NCI-H2171 (cell line): ENCODE measurements around the gene PMAIP1.
A peak's percentile ranks its signal among the peaks of the same experiment; 100 is the strongest.

ENCODE experiments used
- DNase-seq: peaks from one replicate; lab custom pipeline; 2025; lab: John Stamatoyannopoulos, UW

The PMAIP1 gene

DNA sequence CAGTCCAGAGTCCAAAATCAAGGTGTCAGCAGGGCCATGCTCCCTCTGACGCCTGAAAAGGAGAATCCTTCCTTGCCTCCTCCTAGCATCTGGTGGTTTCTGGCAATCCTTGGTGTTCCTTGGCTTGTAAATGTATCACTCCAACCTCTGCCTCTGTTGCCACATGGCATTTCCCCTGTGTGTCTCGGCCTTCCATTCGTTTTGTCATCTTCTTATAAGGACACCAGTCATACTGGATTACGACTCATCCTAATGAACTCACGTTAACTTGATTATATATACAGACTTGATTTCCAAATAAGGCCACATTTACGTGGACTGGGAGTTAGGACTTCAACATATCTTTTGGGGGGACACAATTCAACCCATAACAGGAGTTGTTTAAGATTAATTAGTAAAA is 15.8 kb downstream of the PMAIP1 start:
- DNase-seq, result no peak

DNA sequence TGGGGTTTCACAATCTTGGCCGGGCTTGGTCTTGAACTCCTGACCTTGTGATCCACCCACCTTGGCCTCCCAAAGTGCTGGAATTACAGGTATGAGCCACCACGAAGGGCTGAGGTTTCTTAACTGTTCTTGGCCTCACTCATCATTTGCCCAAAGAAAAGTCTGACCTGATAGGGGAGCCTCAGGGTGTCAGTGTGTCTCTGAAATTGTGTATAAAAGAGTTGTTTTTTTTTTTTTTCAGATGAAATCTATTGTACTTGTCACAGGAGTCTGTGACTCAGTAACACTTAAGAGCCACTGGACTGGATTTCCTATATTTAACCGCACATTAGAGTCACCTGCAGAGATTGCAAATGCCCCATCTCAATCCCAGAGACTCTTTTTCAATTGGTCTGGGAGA is 16.9 kb downstream of the PMAIP1 start:
- no peak for DNase-seq

DNA sequence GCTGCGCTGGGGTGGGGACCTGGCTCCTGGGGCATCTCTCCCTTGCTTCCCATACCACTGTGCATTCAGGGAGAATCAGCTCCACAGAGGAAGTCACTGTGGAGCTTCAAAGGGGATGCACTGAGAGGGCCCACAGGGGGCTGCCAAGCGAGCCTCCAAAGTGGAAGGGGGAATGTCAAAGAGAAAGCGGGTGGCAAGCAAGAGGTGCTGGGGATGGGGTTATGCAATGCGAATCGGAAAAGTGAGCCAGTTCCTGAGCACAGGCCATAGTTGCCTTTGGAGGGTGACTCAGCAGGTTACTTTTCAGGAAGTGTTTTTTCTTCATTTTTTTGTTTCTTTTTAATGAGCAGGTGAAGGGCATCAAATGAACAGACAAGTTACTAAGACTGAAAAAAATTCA is 17.6 kb downstream of the PMAIP1 start:
- no peak for DNase-seq

DNA sequence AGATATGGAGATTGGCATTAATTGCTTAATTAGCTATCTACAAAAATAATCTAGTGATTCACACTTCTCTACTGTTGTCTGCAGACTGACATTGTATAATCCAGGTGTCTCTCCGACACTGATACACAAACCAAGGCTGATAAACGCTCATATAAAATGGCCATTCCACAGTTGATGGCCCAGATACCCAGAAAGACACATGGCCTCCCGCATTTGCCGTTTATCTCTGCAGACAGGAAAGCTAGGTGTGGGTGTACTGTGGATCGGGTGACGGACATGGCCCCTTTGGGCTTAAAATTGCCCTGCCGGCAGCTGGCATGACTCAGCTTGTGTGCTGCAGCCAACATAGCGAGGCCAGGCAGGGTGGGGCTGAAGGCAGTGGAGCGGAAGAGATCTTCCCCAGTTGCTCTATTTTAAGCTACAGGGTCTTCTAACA is 18.5 kb downstream of the PMAIP1 start:
- DNase-seq, result peak; percentile 86

DNA sequence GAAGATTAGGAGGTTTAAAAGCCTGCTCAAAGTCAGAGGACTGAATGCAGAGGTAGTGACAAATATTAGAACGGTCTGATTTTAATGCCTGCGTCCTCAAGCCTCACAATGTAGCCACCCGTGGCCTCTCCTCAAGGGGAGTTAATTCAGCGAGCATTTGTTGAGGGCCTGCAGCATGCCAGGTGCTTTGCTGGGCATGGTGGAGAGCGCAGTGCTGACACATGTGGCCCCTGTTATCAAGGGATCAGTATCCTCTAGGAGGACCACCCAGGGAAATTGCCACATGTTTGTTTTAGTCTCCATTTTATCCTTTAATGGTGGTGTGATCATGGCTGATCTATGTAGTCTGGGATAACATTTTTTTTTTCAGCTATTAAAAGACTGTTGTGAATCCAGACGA is 19.2 kb downstream of the PMAIP1 start:
- no peak for DNase-seq

DNA sequence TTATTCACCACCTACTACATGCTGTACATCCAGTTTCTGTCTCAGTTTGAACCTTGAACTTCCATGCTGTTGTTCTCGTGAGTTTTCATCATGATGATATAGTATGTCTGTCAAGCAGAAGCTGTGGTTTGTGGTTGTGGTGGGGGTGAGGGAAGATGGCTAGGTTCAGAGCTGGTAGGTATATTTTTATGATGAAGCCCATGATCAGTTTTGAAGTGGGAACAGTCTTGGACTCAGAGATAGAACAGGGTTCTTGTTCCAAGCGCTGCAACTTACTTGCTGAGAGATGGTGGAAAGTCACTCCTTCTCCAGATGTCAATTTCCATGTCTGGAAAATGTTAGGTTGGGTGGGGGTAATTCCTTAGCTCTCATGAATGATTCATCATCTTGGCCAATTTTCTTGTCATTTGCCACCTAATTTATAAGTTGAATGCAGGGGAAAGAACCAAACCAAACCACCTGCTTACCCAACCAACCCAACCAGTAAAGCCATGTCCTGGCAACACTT is 21.6 kb downstream of the PMAIP1 start:
- no peak for DNase-seq

DNA sequence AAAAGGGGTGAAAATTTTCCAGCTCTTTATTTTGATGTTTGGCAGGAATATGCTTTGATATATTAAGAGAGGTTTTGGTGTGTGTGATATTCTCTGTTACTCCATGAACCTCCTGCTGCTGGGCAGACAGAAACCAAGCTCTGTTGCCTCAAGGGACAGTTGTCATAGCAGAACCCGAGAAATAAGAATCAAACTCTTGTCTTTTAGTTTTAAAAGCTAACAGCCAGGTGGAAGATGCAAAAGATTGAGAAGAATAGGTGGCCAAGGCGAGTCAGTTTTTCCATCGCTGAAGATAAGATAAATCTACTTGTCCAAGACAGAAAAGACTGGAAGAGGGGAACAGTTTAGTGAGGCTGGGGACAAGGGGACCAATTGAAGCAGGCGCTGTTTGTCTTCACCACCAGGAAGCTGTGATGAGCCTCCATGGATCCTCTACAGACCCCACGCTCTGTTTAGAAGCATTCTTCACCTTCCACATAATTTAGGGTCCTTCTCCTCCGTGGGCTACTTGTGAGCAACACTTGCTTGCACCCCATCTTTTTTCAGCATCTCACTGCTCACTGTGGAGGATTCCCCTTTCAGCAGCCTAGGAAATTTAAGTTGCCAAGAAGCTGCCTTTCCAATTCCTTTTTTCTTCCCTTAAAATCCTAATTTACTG is 23.9 kb downstream of the PMAIP1 start:
- DNase-seq, result no peak

DNA sequence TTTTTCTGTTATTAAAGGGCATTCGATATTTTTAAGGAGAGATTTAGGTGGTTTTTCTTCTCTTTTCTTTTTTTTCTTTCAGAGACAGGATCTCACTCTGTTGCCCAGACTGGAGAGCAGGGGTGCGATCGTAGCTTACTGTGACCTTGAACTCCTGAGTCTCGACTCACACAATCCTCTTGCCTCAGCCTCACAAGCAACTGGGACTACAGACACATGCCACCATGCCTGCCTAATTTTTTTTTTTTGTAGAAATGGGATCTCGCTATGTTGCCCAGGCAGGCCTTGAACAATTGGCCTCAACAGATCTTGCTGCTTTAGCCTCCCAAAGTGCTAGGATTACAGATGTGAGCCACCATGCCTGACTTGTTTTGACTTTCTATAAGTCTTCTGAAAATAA is 26.3 kb downstream of the PMAIP1 start:
- DNase-seq, result no peak

DNA sequence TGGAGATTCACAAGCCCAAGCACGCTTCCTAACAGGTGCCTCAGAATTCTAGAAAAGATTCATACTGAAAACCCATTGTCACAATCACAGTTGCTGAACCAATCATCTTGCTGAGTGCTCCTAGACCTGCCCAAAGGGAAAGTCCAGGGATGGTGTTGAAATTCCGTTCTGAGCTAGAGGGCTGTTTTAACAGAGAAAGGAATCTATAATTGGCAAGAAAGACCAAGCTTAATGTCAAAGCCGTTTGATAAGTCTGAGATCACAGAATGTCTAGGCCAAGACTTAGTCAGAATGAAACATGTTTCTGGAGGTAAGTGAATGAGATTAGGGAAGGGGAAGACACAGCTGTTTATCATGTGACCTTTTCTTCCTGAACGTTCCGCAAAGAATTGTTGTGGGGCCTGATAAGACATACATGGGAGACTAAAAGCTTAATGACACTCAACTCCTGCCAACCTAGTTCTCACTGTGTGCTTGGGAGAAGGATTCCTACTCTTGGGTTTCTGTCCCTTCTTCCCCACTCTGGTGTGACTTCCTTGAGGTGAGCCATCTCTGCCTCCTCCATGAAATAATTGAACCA is 27.5 kb downstream of the PMAIP1 start:
- no peak for DNase-seq

DNA sequence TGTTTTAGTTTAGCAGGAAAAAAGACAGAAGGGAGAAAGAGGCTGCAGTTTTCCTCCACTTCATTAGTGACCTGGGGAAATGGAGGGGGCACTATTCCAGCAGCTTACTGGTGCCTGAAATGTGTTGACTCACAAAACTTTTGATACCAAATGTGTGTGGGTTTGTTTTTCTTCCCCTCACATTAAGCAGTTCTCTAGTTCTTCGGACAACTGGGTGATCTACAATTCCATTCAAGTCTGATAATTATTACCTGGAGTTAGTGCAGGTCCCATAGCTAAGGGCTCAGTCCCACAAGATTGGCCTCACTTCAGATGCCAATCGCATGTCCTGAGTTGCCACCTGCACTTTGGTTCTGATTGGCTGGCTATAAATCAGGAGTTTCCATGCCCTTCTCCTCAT is 28.4 kb downstream of the PMAIP1 start:
- no peak for DNase-seq

DNA sequence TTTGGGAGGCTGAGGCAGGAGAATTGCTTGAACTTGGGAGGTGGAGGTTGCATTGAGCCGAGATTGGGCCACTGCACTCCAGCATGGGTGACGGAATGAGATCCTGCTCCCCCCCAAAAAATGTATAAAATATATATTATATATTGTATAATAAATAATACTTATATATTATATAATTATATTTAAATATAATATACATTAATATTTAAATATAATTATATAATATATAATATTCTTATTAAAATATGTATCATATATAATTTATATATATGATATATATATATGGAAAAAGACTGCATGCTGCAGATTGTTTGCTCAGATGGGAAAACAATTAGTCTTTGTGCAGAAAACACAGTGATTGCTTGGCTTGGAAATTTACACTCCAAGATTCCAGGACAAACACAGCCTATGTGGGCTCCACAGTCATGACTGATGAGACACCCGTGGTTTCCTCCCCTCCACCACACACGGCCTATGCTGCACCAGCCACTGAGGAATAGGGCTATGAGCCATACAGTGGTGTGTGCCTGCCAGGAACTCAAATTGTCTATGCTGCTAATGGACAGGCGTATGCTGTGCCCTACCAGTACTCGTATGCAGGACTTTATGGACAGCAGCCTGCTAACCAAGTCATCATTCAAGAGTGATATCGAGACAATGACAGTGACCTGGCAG is 30.0 kb downstream of the PMAIP1 start:
- DNase-seq, result no peak

DNA sequence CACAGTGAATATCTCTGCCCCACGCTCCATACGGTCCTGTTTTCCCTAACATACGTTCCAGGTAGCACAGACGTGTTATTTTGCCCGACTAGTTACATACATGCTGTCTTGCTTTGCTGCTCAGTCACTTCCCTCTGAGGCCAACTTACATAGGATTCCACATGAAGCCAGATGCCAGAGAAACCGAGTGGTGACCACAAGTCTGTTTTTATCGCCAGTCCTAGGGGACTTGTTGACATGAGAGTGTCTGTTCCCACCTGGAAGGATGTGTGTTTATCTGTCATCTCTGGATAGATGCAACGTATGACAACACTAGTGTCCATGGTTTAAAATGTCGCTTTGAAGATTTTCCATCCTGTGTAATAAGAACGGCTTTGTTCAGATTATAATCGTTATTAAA is 32.6 kb downstream of the PMAIP1 start:
- DNase-seq, result no peak

DNA sequence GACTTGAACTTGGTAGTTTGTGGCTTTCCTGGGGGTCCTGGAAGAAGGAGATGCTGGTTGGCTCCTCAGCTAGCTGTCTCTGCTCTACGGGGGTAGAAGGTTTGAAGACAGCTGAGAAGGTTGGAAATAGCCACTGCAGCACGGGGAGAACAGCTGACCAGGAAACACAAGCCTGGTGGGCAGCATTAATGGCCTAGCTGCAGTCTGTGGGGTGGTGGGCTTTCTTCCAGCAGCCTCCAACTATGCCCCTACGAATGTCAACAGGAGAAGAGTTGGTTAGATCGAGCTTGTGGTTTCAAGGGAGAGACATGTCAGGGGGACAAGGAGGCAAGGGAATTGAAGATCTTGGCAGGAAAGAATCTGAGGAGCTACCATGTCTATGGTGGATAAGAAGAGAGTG is 38.9 kb downstream of the PMAIP1 start:
- no peak for DNase-seq

DNA sequence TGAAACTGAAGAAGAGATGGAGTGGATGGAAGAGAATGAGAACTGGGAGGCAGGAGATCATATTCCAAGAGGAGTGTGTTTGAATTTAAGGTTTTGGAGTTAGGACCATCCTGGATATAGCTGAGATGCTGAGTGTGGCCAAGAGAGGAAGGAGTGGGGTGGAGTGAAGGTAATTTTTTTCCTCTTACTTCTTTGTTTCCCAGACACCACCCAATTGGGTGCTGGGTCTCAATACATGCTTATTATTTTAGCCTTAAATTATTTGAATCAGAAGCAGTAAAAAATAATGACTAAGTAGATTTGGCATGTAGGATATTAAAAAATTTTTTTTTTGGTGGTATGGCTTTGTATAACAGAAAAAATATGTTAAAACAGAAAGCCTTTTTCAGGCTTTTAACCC is 39.3 kb downstream of the PMAIP1 start:
- no peak for DNase-seq

DNA sequence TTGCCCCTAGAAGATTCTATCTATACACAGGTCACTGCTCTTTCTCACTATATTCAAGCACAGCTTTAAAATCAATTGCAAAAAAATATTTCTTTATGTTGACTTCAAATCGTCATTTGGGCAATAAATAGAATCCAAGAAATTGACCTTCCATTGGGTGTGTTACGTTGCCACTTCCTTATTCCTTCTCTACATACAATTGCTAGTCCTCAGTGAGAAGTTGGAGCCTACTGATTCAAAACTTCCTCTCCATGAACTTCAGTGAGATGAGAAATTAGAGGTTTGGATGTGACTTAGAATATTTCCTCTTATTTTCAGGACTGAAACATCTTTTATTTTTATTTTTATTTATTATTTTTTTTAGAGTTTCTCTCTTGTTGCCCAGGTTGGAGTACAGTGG is 40.3 kb downstream of the PMAIP1 start:
- no peak for DNase-seq

DNA sequence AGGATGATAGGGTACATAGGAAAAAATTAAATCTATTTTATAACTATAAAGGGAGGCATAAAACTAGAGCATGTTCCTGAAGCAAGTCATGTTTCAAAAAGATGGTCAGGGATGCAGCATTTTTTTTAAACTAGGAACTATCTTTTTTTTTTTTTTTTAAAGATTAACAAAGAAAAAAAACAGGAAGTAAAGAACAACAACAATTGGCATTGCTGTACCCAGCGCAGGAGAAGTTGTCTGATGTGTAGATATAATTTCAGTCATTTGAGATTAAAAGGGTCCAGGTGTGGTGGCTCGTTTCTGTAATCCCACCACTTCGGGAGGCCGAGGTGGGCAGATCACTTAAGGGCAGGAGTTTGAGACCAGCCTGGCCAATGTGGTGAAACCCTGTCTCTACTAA is 41.5 kb downstream of the PMAIP1 start:
- DNase-seq, result no peak

DNA sequence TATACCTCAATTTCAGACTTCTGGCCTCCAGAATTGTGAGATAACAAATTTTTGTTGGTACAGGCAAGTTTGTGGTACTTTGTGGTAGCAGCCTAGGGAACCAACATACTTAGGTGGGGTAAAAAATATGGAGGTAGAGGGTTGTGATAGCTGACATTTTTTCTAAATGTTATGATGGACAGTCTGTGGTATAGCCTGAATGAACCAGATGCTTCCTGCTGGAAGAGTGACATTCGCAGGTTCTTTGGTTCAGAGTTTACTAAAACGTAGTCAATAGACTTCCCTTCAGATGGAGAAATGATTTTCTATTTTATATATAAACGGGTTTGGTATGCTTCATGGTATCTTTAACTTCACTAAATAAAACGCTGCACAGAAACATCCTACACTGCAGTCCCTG is 42.8 kb downstream of the PMAIP1 start:
- DNase-seq, result no peak

DNA sequence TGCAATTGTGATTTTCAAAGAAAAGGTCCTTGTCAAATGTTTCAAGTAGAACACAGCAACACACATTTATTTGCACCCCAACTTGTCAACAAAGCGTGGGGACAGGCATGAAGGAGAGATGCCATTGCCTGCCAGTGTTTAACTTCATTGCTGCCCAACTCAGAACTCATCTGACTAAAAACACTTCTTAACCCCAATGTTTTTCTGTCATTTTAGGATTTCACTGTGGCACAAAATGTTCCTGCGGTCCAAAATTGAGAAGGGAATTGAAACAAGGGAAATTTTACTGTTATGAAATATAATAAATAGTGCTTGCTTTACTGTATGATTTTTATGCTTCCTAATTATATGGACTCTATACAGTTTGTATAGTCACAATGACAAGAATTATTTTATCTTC is 45.7 kb downstream of the PMAIP1 start:
- no peak for DNase-seq

DNA sequence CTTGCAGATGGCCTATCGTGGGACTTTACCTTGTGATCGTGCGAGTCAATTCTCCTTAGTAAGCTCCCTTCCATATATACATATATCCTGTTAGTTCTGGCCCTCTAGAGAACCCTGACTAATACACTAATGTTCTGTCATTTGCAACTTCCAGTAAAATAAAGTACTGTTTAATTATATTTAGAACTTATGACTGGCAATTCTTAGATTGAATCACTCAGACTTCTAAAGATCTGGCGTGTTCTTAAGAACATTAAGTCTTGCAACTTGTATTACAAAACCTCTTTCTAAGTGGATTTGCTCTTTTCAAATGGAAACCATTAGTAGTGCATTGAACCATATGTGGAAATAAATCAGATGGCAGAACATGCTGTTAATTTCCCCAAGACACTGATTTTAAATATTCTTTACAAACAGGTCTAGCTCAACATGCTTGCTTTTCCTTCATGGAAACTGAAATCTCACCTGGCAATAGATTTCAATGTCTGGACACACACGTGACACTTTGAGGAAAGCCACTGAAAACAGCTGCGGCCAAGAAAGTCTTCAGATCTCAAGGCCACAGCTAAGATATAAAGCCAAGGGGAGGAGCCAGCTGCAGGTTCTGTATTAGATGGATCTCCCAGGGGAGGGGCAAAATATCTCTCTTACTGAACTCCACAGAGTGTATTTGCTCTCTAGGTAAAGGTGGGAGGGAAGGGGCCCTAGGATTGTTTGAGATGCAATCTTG is 50.6 kb downstream of the PMAIP1 start:
- DNase-seq, result peak; percentile 9

DNA sequence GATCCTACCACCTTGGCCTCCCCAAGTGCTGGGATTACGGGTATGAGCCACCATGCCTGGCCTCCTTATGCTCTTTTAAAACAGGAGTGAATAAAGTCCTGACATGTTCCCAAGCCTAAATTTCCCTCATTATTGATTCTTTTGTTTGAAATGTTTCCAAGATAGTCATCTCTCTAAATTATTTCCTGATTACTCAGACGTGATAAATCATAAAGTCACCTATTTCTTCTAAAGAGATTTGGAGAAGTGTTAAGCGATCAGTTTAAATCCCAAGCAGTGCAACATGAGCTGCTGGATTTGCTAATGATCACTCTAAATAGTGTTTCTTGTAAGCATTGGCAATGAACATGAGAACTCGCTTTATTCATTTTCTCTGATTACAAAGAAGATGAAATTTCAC is 51.8 kb downstream of the PMAIP1 start:
- no peak for DNase-seq

DNA sequence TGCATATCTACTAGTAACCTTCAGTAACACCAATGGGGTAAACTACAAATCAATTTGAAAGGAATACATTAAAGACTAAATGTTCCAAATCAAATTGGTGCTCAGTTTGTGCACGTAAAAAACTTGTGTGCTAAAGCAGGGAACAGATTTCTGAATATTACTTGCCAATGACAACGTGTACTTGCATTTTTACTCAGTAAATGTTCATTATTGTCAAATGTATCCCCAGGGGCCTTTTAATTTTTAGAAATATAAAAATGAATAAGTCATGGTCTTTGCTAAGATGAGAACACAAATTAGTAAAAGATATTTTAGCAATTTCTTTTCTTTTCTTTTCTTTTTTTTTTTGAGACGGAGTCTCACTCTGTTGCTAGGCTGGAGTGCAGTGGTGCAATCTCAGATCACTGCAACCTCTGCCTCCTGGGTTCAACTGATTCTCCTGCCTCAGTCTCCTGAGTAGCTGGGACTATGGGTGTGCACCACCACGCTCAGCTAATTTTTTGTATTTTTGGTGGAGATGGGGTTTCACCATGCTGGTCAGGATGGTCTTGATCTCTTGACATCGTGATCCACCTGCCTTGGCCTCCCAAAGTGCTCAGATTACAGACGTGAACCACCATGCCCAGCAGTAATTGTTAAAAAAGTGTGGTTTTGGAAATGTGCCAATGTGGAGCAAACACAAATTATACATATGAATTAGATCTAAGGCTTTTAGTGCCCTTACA is 52.6 kb downstream of the PMAIP1 start:
- DNase-seq, result no peak
